GM12878 (cell line): ENCODE measurements around the gene MDH1. TPM values are rescaled to one million over a fixed set of nuclear protein-coding genes. Genes with fewer than 3 reads are reported as not detected.

Source experiments
- BCL3 ChIP-seq: IDR thresholded peaks from 2 replicates; pipeline ENCODE4 v1.6.1; 2011; ENCODE audit warnings: borderline replicate concordance, low read depth, mild to moderate bottlenecking, moderate library complexity, low read length; ENCODE audit not compliant: insufficient read depth, poor library complexity, severe bottlenecking
- MTA3 ChIP-seq: IDR thresholded peaks from 2 replicates; pipeline ENCODE4 v1.6.1; 2012; ENCODE audit warnings: low read length, inconsistent platforms, borderline replicate concordance
- PRDM15 ChIP-seq: fragments of 450-650 bp; formaldehyde crosslinking; IDR thresholded peaks from 2 replicates; pipeline ENCODE4 v1.4.0; 2020; ENCODE audit warnings: mild to moderate bottlenecking, moderate library complexity
- polyA plus RNA-seq, 11 experiments: library from polyadenylated mRNA; depleted of rRNA in 4 of 11; unstranded in 6 of 11; stranded (reverse) in 5 of 11; fragments of >200 nt; fragmentation: Nextera tagmentation in 4 of 11; fragmentation: Illumina TruSeq in 1 of 11; extraction: Ambion mirVana in 4 of 11; extraction: Trizol in 1 of 11; gene quantifications; 1 replicate in 1 of 11; 2 replicates in 10 of 11; pipeline versions ENCODE4 v1.2.1 to v1.2.3, GENCODE V29; 2011 to 2016; ENCODE audit warnings: inconsistent platforms in 2 of 11, missing spikeins in 2 of 11, low read depth in 1 of 11
- total RNA-seq, 4 experiments: library from RNA; depleted of rRNA in 3 of 4; stranded (reverse); fragments of >200 nt in 3 of 4; fragmentation: Illumina TruSeq in 1 of 4; extraction: Trizol in 1 of 4; gene quantifications; 2 replicates each; pipeline versions ENCODE4 v1.2.1 to v1.2.3, GENCODE V29; 2013 to 2021

The MDH1 gene
- total and polyA plus RNA-seq, 10 of the 15 experiments (the other 5 are each of a cell fraction or from before 2014, with no cell fraction given): 254 to 1,581 (median 440) TPM

- TF ChIP-seq PRDM15 (CRISPR knock-in tag) (no peak), BCL3 (no peak), MTA3 (0 out of 2 replicates have a peak, but pooled peaks have one; percentile 5)
These were observed 590 bp downstream of the MDH1 start (continued) for GRCh38 chr2:63589148-63589958.
